Uterus (tissue), 4 donors: Measurements from ENCODE around the gene TSFM. TPM values are rescaled to one million over a fixed set of nuclear protein-coding genes. Genes with fewer than 3 reads are reported as not detected.

Source experiments
- DNase-seq, 2 donors: peaks; one replicate each; pipeline ENCODE4 v3.0.0-alpha.2; 2019 to 2020
- H3K27ac ChIP-seq, 2 donors: fragments of 200-600 bp; sonication (generic); 1 replicate in 1 of 2; 2 replicates in 1 of 2; pipeline ENCODE4 v1.5.1; 2016 to 2018
- H3K27me3 ChIP-seq, 2 donors: fragments of 200-600 bp; sonication (generic); one replicate each; pipeline ENCODE4 v1.5.1; 2018 to 2019; ENCODE audit warnings: control low read depth in 1 of 2
- H3K36me3 ChIP-seq, 2 donors: fragments of 200-600 bp; sonication (generic); one replicate each; pipeline ENCODE4 v1.5.1; 2019; ENCODE audit warnings: control low read depth in 1 of 2
- H3K4me1 ChIP-seq, 2 donors: fragments of 200-600 bp; sonication (generic); one replicate each; pipeline ENCODE4 v1.5.1; 2018 to 2019; ENCODE audit warnings: control low read depth in 1 of 2
- H3K4me3 ChIP-seq, 2 donors: fragments of 200-600 bp; sonication (generic); 1 replicate in 1 of 2; 2 replicates in 1 of 2; pipeline ENCODE4 v1.5.1; 2018 to 2019; ENCODE audit warnings: mild to moderate bottlenecking in 1 of 2
- H3K9me3 ChIP-seq, 2 donors: fragments of 200-600 bp; sonication (generic); one replicate each; pipeline ENCODE4 v1.5.1; 2019; ENCODE audit warnings: control low read depth in 1 of 2
- CTCF ChIP-seq, 4 experiments: fragments of 200-600 bp in 2 of 4; fragments of 450-650 bp in 2 of 4; sonication (generic) in 2 of 4; IDR thresholded peaks; one replicate each; pipeline ENCODE4 v1.5.1; 2016 to 2019; ENCODE audit warnings: antibody characterized with exemption in 4 of 4, mild to moderate bottlenecking in 2 of 4, moderate library complexity in 1 of 4
- POLR2A ChIP-seq, 2 donors: fragments of 450-650 bp; IDR thresholded peaks; one replicate each; pipeline ENCODE4 v1.6.1; 2016; ENCODE audit warnings: antibody characterized with exemption in 2 of 2, mild to moderate bottlenecking in 1 of 2, moderate library complexity in 1 of 2
- intact Hi-C: fragments of 100-400 bp; cut with DNase I; formaldehyde crosslinking; loops from one replicate; pipeline ENCODE4 v1.15.1; 2023; ENCODE audit warnings: low total_unique reads
- total RNA-seq, 4 donors: library from RNA; depleted of rRNA in 3 of 4; stranded (reverse); fragments of >200 nt in 3 of 4; gene quantifications; one replicate each; pipeline versions ENCODE4 v1.1.0 to v1.2.4, GENCODE V29; 2014 to 2023
- donor health status: DM: yes; HTN: yes; CAD: no.

TSFM gene
- total RNA-seq, 4 donors from 2014 or later: 8.2 to 22.3 (median 16.7) TPM

GRCh38 chr12:57751788-57752667 is 30.6 kb upstream of the TSFM start, which contains the start of gene CDK4:
Gene CDK4 (minus strand): TSS chr12:57752310. CDS start chr12:57751717, 593 bp downstream.
- no peaks in the 10 kb centered on the region for H3K27me3 ChIP-seq
- H3K4me3 ChIP-seq: peak within 1 kb of the TSS; percentile 90 to 92
- DNase-seq: peak; percentile 99 to 100
- H3K27ac ChIP-seq: peak within 1 kb of the TSS; percentile 87 to 91
- peaks cover 0 to 19% of the 10 kb centered on the region in 2 donors for H3K4me1 ChIP-seq
- intact Hi-C loops: no loop called here
- H3K9me3 ChIP-seq: no peaks in the 10 kb centered on the region
- no peaks in the 10 kb centered on the region for H3K36me3 ChIP-seq
- TF ChIP-seq CTCF (IDR thresholded peaks at IDR 0.05) (peak in 1 of 4 experiments; percentile 36), POLR2A (IDR thresholded peaks at IDR 0.05) (peak; percentile 60 to 79)

- no peak for DNase-seq
- Histone ChIP-seq H3K9me3 (no peaks in the 10 kb centered on the region), H3K4me1 (peaks cover 0 to 19% of the 10 kb centered on the region in 2 donors), H3K27ac (peak overlapping the region in 1 of 2 donors; percentile 48), H3K27me3 (no peaks in the 10 kb centered on the region), H3K36me3 (no peaks in the 10 kb centered on the region), H3K4me3 (peak overlapping the region; percentile 21 to 92)
- intact Hi-C loops: no loop called here
- TF ChIP-seq CTCF (IDR thresholded peaks at IDR 0.05) (peak in 1 of 4 experiments; percentile 12), POLR2A (IDR thresholded peaks at IDR 0.05) (no peak)
These were observed 30.0 kb upstream of the TSFM start for GRCh38 chr12:57752668-57753000.

GRCh38 chr12:57753756-57754337 is 28.7 kb upstream of the TSFM start:
- no peak overlapping the region for H3K4me3 ChIP-seq
- no peak overlapping the region for H3K27ac ChIP-seq
- intact Hi-C loops: no loop called here
- TF ChIP-seq POLR2A (IDR thresholded peaks at IDR 0.05) (no peak), CTCF (IDR thresholded peaks at IDR 0.05) (no peak)
- no peaks in the 10 kb centered on the region for H3K27me3 ChIP-seq
- peaks cover 0 to 19% of the 10 kb centered on the region in 2 donors for H3K4me1 ChIP-seq
- no peaks in the 10 kb centered on the region for H3K36me3 ChIP-seq
- H3K9me3 ChIP-seq: no peaks in the 10 kb centered on the region
- DNase-seq: no peak

GRCh38 chr12:57754411-57755193 is 28.0 kb upstream of the TSFM start, which contains the start of gene MARCHF9:
Gene MARCHF9 (plus strand): TSS chr12:57755103. CDS start chr12:57755529, 426 bp downstream.
- intact Hi-C loops: no loop called here
- Histone ChIP-seq H3K27me3 (no peaks in the 10 kb centered on the region), H3K4me1 (peaks cover 0 to 19% of the 10 kb centered on the region in 2 donors), H3K36me3 (no peaks in the 10 kb centered on the region), H3K27ac (peak within 1 kb of the TSS in 1 of 2 donors; percentile 43), H3K4me3 (peak within 1 kb of the TSS; percentile 40 to 80), H3K9me3 (no peaks in the 10 kb centered on the region)
- DNase-seq: peak in 1 of 2 donors; percentile 45
- TF ChIP-seq CTCF (IDR thresholded peaks at IDR 0.05) (no peak), POLR2A (IDR thresholded peaks at IDR 0.05) (no peak)
